K562 (cell line): Measurements from ENCODE around the gene THSD8. TPM values are rescaled to one million over a fixed set of nuclear protein-coding genes. Genes with fewer than 3 reads are reported as not detected.

ENCODE experiments used
- ADNP ChIP-seq: fragments of 200-800 bp; sonication (Bioruptor generic); IDR thresholded peaks from 2 replicates; pipeline ENCODE4 v1.6.1; 2016; ENCODE audit warnings: missing genetic modification characterization, missing compliant biosample characterization
- BCOR ChIP-seq: fragments of 450-650 bp; IDR thresholded peaks from 2 replicates; pipeline ENCODE4 v1.6.1; 2016
- COPS2 ChIP-seq: fragments of 450-650 bp; conservative IDR thresholded peaks from 2 replicates; pipeline ENCODE4 v1.6.1; 2016; ENCODE audit warnings: mild to moderate bottlenecking, moderate library complexity
- CREB1 ChIP-seq, 2 experiments: sonication (generic) in 1 of 2; formaldehyde crosslinking in 1 of 2; IDR thresholded peaks; 2 replicates each; pipeline versions ENCODE4 v1.6.1 to v1.8.0; 2012 to 2022; ENCODE audit warnings: inconsistent platforms in 1 of 2, mild to moderate bottlenecking in 1 of 2, missing genetic modification reagents in 1 of 2, moderate library complexity in 1 of 2
- GABPA ChIP-seq: fragments of 200-800 bp; sonication (Bioruptor generic); conservative IDR thresholded peaks from 2 replicates; pipeline ENCODE4 v1.6.1; 2016; ENCODE audit warnings: low read depth, missing genetic modification characterization, missing compliant biosample characterization
- GABPB1 ChIP-seq: sonication (generic); formaldehyde crosslinking; IDR thresholded peaks from 2 replicates; pipeline ENCODE4 v1.8.0; 2022; ENCODE audit warnings: mild to moderate bottlenecking, missing genetic modification reagents
- HDGF ChIP-seq: fragments of 450-650 bp; IDR thresholded peaks from 2 replicates; pipeline ENCODE4 v1.6.1; 2016
- MAFK ChIP-seq: IDR thresholded peaks from 2 replicates; pipeline ENCODE4 v1.6.1; 2011; ENCODE audit warnings: low read length, improper control_type of control experiment
- MEIS2 ChIP-seq: fragments of 450-650 bp; IDR thresholded peaks from 2 replicates; pipeline ENCODE4 v1.6.1; 2014; ENCODE audit warnings: mild to moderate bottlenecking; ENCODE audit not compliant: partially characterized antibody
- MITF ChIP-seq: IDR thresholded peaks from 2 replicates; pipeline ENCODE4 v1.6.1; 2014; ENCODE audit warnings: antibody characterized with exemption
- MTA3 ChIP-seq: fragments of 450-650 bp; formaldehyde crosslinking; IDR thresholded peaks from 2 replicates; pipeline ENCODE4 v1.6.1; 2017; ENCODE audit warnings: mild to moderate bottlenecking, borderline replicate concordance
- NFRKB ChIP-seq: fragments of 450-650 bp; IDR thresholded peaks from 2 replicates; pipeline ENCODE4 v1.6.1; 2016; ENCODE audit warnings: low read depth
- PTBP1 ChIP-seq: fragments of 200-400 bp; formaldehyde crosslinking; IDR thresholded peaks from 2 replicates; pipeline ENCODE4 v1.6.1; 2017; ENCODE audit warnings: low read depth, low read length
- RFX7 ChIP-seq: fragments of 250-450 bp; sonication (Bioruptor Pico); IDR thresholded peaks from 2 replicates; pipeline ENCODE4 v1.5.1; 2021; ENCODE audit warnings: mild to moderate bottlenecking
- SIX5 ChIP-seq, 2 experiments: IDR thresholded peaks; 2 replicates each; pipeline ENCODE4 v1.6.1; 2011; ENCODE audit warnings: low read length in 2 of 2, borderline replicate concordance in 1 of 2, low read depth in 1 of 2, mild to moderate bottlenecking in 1 of 2, moderate library complexity in 1 of 2; ENCODE audit not compliant: insufficient read depth in 1 of 2
- ZBTB26 ChIP-seq: fragments of 450-650 bp; formaldehyde crosslinking; IDR thresholded peaks from 2 replicates; pipeline ENCODE4 v1.4.0; 2022; ENCODE audit warnings: missing genetic modification characterization
- ZFP36 ChIP-seq: fragments of 150-350 bp; IDR thresholded peaks from 2 replicates; pipeline ENCODE4 v1.6.1; 2018; ENCODE audit warnings: low read length, low read depth; ENCODE audit not compliant: partially characterized antibody
- ZMIZ1 ChIP-seq, 2 experiments: fragments of 150-350 bp in 1 of 2; IDR thresholded peaks; 2 replicates each; pipeline ENCODE4 v1.6.1; 2012 to 2016; ENCODE audit warnings: low read depth in 2 of 2, low read length in 2 of 2, mild to moderate bottlenecking in 1 of 2, moderate library complexity in 1 of 2
- ZNF766 ChIP-seq: fragments of 200-800 bp; sonication (Bioruptor generic); conservative IDR thresholded peaks from 2 replicates; pipeline ENCODE4 v1.6.1; 2016; ENCODE audit warnings: missing genetic modification characterization, missing compliant biosample characterization
- polyA plus RNA-seq, 8 experiments: library from polyadenylated mRNA; depleted of rRNA in 4 of 8; stranded (reverse) in 5 of 8; unstranded in 3 of 8; fragments of >200 nt; fragmentation: Nextera tagmentation in 2 of 8; fragmentation: Illumina TruSeq in 1 of 8; extraction: Ambion mirVana in 2 of 8; extraction: Trizol in 1 of 8; gene quantifications; 2 replicates each; pipeline versions ENCODE4 v1.2.1 to v1.2.3, GENCODE V29; 2011 to 2014; ENCODE audit warnings: inconsistent platforms in 1 of 8, missing spikeins in 1 of 8
- total RNA-seq, 7 experiments: library from RNA; depleted of rRNA in 6 of 7; stranded (reverse); fragments of >200 nt in 6 of 7; fragmentation: Illumina TruSeq in 2 of 7; extraction: Trizol in 2 of 7; gene quantifications; 2 replicates each; pipeline versions ENCODE4 v1.2.1 to v1.2.3, GENCODE V29; 2011 to 2021; ENCODE audit warnings: low replicate concordance in 1 of 7
- TF ChIP-seq, protein P1 (sequence below): sonication (generic); formaldehyde crosslinking; IDR thresholded peaks from 2 replicates; pipeline ENCODE4 v1.8.0; 2022; ENCODE audit warnings: mild to moderate bottlenecking, missing genetic modification reagents, borderline replicate concordance

Gene THSD8
- total and polyA plus RNA-seq, 9 of the 15 experiments (the other 6 are each of a cell fraction or from before 2014, with no cell fraction given), result 8.4 to 42.4 (median 19.9) TPM; not detected in 2

- TF ChIP-seq ZMIZ1 (IDR thresholded peaks at IDR 0.05; ENCODE audit: low read depth in 2 of 2, low read length in 2 of 2) (peak in 1 of 2 experiments; percentile 88; a peak in 2 of 4 replicates), GABPB1 (CRISPR knock-in tag) (peak; percentile 51), ZNF766 (CRISPR knock-in tag) (peak; percentile 65; the same call in 1 of the 2 replicates), MAFK (0 out of 2 replicates have a peak, but pooled peaks have one; percentile 23), ZBTB26 (0 out of 2 replicates have a peak, but pooled peaks have one; percentile 31), MEIS2 (peak; percentile 83), ZFP36 (peak; percentile 60), COPS2 (no peak), BCOR (peak; percentile 87), SIX5 (IDR thresholded peaks at IDR 0.05; ENCODE audit: borderline replicate concordance in 1 of 2, insufficient read depth in 1 of 2, low read depth in 1 of 2, low read length in 2 of 2) (no peak), CREB1 (IDR thresholded peaks at IDR 0.05) (peak; percentile 59; the same call in 1 of the 2 replicates), CREB1 (CRISPR knock-in tag; IDR thresholded peaks at IDR 0.05) (no peak; the same call in none of the 2 replicates), HDGF (peak; percentile 94; the same call in 1 of the 2 replicates), NFRKB (peak; percentile 79), MTA3 (peak; percentile 67; the same call in 1 of the 2 replicates), GABPA (tag) (0 out of 2 replicates have a peak, but pooled peaks have one; percentile 13), RFX7 (CRISPR knock-in tag) (no peak), ADNP (tag) (no peak), PTBP1 (0 out of 2 replicates have a peak, but pooled peaks have one; percentile 40), MITF (no peak)
- TF ChIP-seq, protein P1, sequence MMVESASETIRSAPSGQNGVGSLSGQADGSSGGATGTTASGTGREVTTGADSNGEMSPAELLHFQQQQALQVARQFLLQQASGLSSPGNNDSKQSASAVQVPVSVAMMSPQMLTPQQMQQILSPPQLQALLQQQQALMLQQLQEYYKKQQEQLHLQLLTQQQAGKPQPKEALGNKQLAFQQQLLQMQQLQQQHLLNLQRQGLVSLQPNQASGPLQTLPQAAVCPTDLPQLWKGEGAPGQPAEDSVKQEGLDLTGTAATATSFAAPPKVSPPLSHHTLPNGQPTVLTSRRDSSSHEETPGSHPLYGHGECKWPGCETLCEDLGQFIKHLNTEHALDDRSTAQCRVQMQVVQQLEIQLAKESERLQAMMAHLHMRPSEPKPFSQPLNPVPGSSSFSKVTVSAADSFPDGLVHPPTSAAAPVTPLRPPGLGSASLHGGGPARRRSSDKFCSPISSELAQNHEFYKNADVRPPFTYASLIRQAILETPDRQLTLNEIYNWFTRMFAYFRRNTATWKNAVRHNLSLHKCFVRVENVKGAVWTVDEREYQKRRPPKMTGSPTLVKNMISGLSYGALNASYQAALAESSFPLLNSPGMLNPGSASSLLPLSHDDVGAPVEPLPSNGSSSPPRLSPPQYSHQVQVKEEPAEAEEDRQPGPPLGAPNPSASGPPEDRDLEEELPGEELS, result peak; percentile 54; the same call in 1 of the 2 replicates
Measured at GRCh38 chr19:12784394-12784870, 17.4 kb upstream of the THSD8 start (continued).
